GM20431 (cell line): ENCODE results near the gene BACH2.
"Not testable (repeated sequence)": the region's sequence is repeated elsewhere in the genome, so short reads cannot be mapped to it uniquely, and the experiment has no call there.

Experiments
- in situ Hi-C: fragments of 300-500 bp; cut with MseI, MboI; formaldehyde crosslinking; loops from one replicate; pipeline ENCODE4 v1.15.0; 2020; ENCODE audit warnings: low sequenced_read_pairs; ENCODE audit not compliant: unreplicated experiment

BACH2 gene

GRCh38 chr6:90284236-90285041 lies 12.2 kb downstream of the BACH2 start:
- in situ Hi-C loops: no loop called here

DNA sequence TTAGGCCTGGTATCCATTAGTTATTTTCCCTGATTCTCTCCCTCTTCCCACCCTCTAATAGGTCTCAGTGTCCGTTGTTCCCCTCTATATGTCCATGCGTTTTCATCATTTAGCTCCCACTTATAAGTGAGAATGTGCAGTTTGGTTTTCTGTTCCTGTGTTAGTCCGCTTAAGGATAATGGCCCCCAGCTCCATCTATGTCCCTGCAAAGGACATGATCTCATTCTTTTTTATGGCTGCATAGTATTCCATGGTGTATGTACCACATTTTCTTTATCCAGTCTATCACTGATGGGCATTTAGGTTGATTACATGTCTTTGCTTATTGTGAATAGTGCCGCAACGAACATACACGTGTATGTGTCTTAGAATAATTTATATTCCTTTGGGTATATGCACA lies 14.4 kb downstream of the BACH2 start:
- in situ Hi-C loops: not testable (repeated sequence)

DNA sequence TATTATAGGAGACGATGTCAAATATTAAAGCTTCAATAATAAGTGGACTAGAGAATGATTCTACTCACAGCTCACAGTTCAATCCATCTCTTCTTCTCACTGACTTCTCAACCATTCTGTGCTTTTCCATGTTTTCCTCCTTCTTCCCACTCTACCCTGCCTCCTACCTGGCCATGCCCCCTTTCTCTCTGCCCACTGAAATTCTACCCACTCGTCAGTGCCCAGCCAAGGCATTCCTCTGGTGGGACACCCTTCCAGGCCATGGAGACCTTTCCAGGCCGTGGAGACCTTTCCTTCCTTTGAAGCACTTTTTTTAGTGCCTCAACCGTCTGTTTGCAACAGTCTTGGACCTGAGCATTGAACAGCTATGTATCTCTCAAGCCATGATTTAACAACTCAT lies 18.5 kb downstream of the BACH2 start:
- in situ Hi-C loops: no loop called here

- in situ Hi-C loops: no loop called here
Observed at GRCh38 chr6:90277302-90278011, 19.2 kb downstream of the BACH2 start.

- in situ Hi-C loops: no loop called here
Observed at GRCh38 chr6:90274451-90275030, 22.1 kb downstream of the BACH2 start.

DNA sequence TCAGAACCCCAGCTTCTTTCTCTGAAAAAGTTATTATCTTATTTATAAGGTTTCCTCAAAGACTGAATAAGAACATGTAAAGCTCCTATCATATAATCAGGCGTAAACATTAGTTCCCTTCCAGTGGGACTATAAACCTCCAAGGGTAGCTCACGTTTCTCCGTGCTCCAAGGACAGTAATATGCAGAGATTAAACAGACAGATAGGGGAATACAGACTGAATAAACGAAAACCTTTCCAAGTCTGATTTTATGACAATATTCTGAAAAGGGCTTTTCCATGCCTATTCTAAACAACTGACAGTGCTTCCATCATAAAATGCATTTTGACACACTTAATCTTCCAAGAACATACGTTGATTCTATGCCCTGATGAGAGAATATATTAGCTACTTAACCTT lies 22.8 kb downstream of the BACH2 start:
- in situ Hi-C loops: no loop called here

- in situ Hi-C loops: no loop called here
Observed at GRCh38 chr6:90272895-90273294, 23.7 kb downstream of the BACH2 start.

DNA sequence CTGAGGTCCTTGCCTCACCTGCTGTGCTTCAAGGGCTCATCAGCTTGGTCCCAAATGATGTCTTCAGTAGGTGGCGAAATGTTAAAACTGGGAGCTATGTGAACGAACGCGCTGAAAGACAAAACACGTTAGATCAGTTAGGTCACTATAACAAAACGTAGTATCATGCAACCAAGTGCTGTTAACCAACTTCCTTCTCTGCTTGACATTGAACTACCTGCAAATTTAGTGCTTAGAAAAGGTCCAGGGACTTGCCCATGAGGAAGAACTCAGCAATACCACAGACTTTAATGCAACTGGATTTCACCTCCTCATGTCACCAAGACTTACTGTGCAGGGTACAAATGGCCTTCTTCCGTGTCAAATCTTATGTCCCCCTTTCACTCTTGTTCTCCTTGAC lies 24.8 kb downstream of the BACH2 start:
- in situ Hi-C loops: no loop called here

- in situ Hi-C loops: no loop called here
Observed at GRCh38 chr6:90269334-90269733, 27.3 kb downstream of the BACH2 start.

DNA sequence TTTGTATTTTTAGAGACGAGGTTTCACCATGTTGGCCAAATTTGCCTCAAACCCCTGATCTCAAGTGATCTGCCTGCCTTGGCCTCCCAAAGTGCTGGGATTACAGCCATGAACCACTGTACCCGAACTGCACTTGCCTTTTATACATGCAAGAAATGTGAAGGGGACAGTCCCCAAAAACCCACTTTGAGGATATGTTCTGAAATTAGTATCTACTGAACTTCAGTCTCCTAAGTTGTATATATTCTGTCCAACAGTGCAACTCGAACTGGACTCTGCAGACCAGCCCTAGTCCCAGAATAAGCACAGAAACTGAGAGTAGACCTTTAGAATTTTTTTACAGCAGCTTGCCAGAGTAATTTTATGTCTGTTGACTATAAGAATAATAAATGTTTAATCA lies 28.5 kb downstream of the BACH2 start:
- in situ Hi-C loops: no loop called here

GRCh38 chr6:90266905-90267621 lies 29.6 kb downstream of the BACH2 start:
- in situ Hi-C loops: no loop called here

DNA sequence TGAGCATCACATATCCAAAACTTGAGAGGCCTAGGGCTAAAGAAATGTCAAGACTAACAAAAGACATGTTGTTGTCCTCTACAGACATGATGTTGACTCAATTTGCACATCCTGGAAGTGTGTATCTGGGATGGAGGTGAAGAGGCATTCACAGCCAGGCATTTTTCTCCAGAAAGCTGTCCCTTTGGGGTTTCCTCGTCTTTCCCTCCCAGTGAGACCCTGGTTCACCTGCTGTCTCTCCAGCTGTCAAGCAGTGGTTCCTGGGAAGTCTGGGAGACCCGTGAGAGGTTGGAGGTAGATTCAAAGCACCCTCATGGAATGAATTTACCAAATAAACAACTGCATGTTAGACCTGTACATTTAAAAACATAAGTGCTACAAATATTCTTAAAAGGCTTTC lies 32.1 kb downstream of the BACH2 start:
- in situ Hi-C loops: no loop called here

GRCh38 chr6:90263633-90264032 lies 33.0 kb downstream of the BACH2 start:
- in situ Hi-C loops: no loop called here

DNA sequence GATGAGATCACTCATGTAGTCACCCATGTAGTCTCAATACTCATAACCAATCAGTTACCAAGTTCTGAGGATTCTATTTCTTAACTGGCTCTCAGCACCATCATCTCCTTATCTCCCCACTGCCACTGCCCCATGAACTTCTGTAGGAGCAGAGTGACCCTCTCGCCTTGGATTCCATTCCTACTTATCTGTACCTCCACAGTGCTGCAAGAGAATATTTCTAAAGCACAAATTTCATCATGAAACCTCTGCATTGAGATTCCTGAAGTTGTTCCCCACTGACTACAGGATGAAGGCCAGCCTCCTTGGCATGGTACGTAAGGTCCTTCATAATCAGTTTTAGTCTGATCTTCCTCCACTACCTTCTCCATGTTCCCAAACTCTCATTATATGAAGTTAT lies 34.8 kb downstream of the BACH2 start:
- in situ Hi-C loops: no loop called here

DNA sequence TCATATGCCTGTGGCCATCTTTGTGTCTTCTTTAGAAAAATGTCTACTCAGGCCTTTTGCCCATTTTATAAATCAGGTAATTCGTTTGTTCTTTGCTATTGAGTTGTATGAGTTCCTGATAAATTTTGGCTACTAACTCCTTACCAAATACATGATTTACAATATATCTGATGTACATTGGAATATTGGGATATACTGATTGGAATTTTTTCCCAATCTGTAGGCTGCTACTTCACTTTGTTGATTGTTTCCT lies 39.2 kb downstream of the BACH2 start:
- in situ Hi-C loops: no loop called here

DNA sequence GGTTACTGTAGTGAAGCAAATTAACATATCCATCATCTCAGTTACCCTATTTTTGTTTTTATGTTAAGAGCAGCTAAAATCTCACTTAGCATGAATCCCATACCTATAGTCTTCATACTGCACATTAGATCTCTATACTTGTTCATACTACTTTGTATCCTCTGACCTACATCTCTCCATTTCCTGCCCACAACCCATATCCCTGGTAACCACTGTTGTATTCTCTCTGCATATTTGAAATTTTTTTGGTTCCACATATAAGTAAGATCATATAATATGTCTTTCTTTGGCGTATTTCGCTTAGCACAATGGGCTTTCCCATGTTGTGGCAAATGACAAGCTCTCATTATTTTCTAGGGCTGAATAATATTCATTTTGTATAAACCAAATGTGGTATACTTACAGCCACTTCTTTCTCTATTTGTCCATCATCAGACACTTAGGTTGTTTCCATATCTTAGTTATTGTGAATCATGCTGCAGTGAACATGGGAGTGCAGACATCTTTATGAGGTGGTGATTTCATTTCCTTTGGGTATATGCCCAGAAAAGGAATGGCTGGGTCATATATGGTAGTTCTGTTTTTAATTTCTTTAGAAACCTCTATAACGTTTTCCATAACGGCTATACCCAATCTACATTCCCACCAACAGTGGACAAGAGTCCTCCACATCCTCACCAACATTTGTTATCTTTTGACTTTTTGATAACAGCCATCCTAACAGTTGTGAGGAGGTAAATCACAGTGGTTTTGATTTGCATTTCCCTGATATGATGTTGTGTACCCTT lies 39.8 kb downstream of the BACH2 start:
- in situ Hi-C loops: no loop called here

GRCh38 chr6:90253631-90254030 lies 43.0 kb downstream of the BACH2 start:
- in situ Hi-C loops: no loop called here

- in situ Hi-C loops: no loop called here
Observed at GRCh38 chr6:90251295-90251992, 45.2 kb downstream of the BACH2 start.

DNA sequence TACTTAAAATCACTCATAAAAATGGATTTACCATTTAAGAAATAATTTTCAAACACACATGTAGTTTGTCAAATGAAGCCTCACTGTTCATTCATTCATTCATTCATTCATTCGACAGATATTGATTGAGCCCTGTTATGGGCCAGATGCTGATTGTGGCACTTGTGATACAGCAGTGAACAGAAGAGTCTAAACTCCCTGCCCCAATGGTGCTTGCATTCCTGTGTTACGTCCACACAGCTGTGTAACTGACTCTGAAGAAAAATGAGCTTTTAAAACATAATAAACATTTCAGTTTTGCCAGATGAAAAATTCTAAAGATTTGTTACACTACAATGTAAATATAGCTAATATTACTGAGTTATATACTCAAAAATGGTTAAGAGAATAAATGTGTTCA lies 46.2 kb downstream of the BACH2 start:
- in situ Hi-C loops: no loop called here

GRCh38 chr6:90249458-90249857 lies 47.2 kb downstream of the BACH2 start:
- in situ Hi-C loops: no loop called here
